IMR-90 (cell line): ENCODE data around the gene RAB39B. TPM values are rescaled to one million over a fixed set of nuclear protein-coding genes. Genes with fewer than 3 reads are reported as not detected.

Experiments
- ATAC-seq: fragments of 200-7000 bp; cut with Tn5 transposase; 2 replicates; pipeline ENCODE4 v1.9.1; 2020; ENCODE audit warnings: low read depth, mild to moderate bottlenecking, moderate library complexity
- BruUV-seq: library from RNA; stranded (reverse); fragments of 400-500 nt; replicated peaks from 2 replicates; lab custom pipeline; 2021; lab: Mats Ljungman, UMichigan
- CTCF ChIA-PET: fragments of 300-600 bp; formaldehyde crosslinking; extraction: SDS; loops from one replicate; lab custom pipeline; 2021; ENCODE audit warnings: antibody characterized with exemption; lab: Yijun Ruan, JAX
- POLR2A ChIA-PET: fragments of 300-600 bp; sonication (Branson Sonifier 250); formaldehyde crosslinking; loops from one replicate; lab custom pipeline; 2022; ENCODE audit warnings: antibody characterized with exemption; ENCODE audit not compliant: unreplicated experiment; lab: Charles Lee
- DNase-seq: peaks from one replicate; pipeline ENCODE4 v3.0.0; 2013
- H2AFZ ChIP-seq: replicated peaks from 2 replicates; pipeline ENCODE3; 2013; ENCODE audit warnings: low read length, mild to moderate bottlenecking; ENCODE audit not compliant: poor library complexity
- H2AK5ac ChIP-seq: 2 replicates; pipeline ENCODE4 v1.6.1; 2013; ENCODE audit warnings: low read depth, low read length, inconsistent platforms
- H2AK9ac ChIP-seq: replicated peaks from 2 replicates; pipeline ENCODE3; 2013; ENCODE audit warnings: mild to moderate bottlenecking, low read depth, low read length, moderate library complexity; ENCODE audit not compliant: poor library complexity
- H2BK120ac ChIP-seq: 2 replicates; pipeline ENCODE4 v1.6.1; 2013; ENCODE audit warnings: low read depth, low read length, inconsistent platforms
- H2BK15ac ChIP-seq: 3 replicates; pipeline ENCODE4 v1.6.1; 2013; ENCODE audit warnings: low read depth, low read length, inconsistent platforms
- H2BK20ac ChIP-seq: 2 replicates; pipeline ENCODE4 v1.6.1; 2013; ENCODE audit warnings: low read depth, mild to moderate bottlenecking, inconsistent platforms, low read length, moderate library complexity
- H2BK5ac ChIP-seq: 2 replicates; pipeline ENCODE4 v1.6.1; 2013; ENCODE audit warnings: mild to moderate bottlenecking, low read depth, low read length, inconsistent platforms; ENCODE audit not compliant: poor library complexity, severe bottlenecking
- H3K14ac ChIP-seq: replicated peaks from 2 replicates; pipeline ENCODE4 v1.6.1; 2013; ENCODE audit warnings: low read depth, low read length, inconsistent platforms
- H3K18ac ChIP-seq: 2 replicates; pipeline ENCODE4 v1.6.1; 2013; ENCODE audit warnings: low read depth, low read length, control low read depth
- H3K23ac ChIP-seq: 2 replicates; pipeline ENCODE4 v1.6.1; 2013; ENCODE audit warnings: low read depth, low read length, inconsistent platforms
- H3K27ac ChIP-seq: 2 replicates; pipeline ENCODE4 v1.5.1; 2013; ENCODE audit warnings: mild to moderate bottlenecking, control low read depth, low read length; ENCODE audit not compliant: insufficient read depth
- H3K27me3 ChIP-seq: 2 replicates; pipeline ENCODE4 v1.6.1; 2013; ENCODE audit warnings: low read length; ENCODE audit not compliant: control insufficient read depth, insufficient read depth
- H3K36me3 ChIP-seq: 2 replicates; pipeline ENCODE4 v1.6.1; 2013; ENCODE audit warnings: low read length, mixed read lengths; ENCODE audit not compliant: control insufficient read depth, insufficient read depth
- H3K4ac ChIP-seq: 2 replicates; pipeline ENCODE4 v1.6.1; 2013; ENCODE audit warnings: low read depth, low read length, inconsistent platforms
- H3K4me1 ChIP-seq: 2 replicates; pipeline ENCODE4 v1.6.1; 2013; ENCODE audit warnings: low read length, mixed read lengths; ENCODE audit not compliant: control insufficient read depth, insufficient read depth
- H3K4me2 ChIP-seq: 2 replicates; pipeline ENCODE4 v1.6.1; 2013; ENCODE audit warnings: low read depth, mild to moderate bottlenecking, control low read depth, low read length, moderate library complexity
- H3K4me3 ChIP-seq: 2 replicates; pipeline ENCODE4 v1.5.1; 2013; ENCODE audit warnings: low read depth, mild to moderate bottlenecking, control low read depth, low read length, moderate library complexity; ENCODE audit not compliant: insufficient read depth
- H3K56ac ChIP-seq: 2 replicates; pipeline ENCODE4 v1.6.1; 2013; ENCODE audit warnings: low read length, inconsistent platforms; ENCODE audit not compliant: insufficient read depth; ENCODE audit errors: extremely low read depth
- H3K79me1 ChIP-seq, 2 experiments: 2 replicates each; pipeline ENCODE4 v1.6.1; 2013; ENCODE audit warnings: low read length in 2 of 2, inconsistent platforms in 1 of 2, low read depth in 1 of 2
- H3K9ac ChIP-seq: 2 replicates; pipeline ENCODE4 v1.6.1; 2013; ENCODE audit warnings: low read depth, low read length, control low read depth
- H3K9me1 ChIP-seq: 2 replicates; pipeline ENCODE4 v1.6.1; 2013; ENCODE audit warnings: low read length, inconsistent platforms; ENCODE audit not compliant: insufficient read depth
- H3K9me3 ChIP-seq: 2 replicates; pipeline ENCODE4 v1.6.1; 2013; ENCODE audit warnings: low read length; ENCODE audit not compliant: control insufficient read depth, insufficient read depth
- H4K20me1 ChIP-seq: 2 replicates; pipeline ENCODE4 v1.6.1; 2013; ENCODE audit warnings: low read length, inconsistent platforms; ENCODE audit not compliant: insufficient read depth
- H4K5ac ChIP-seq: 2 replicates; pipeline ENCODE4 v1.6.1; 2013; ENCODE audit warnings: mild to moderate bottlenecking, low read depth, low read length, control low read depth
- H4K8ac ChIP-seq, 2 experiments: 2 replicates each; pipeline ENCODE4 v1.6.1; 2013; ENCODE audit warnings: low read depth in 2 of 2, low read length in 2 of 2, control low read depth in 1 of 2, inconsistent platforms in 1 of 2
- H4K91ac ChIP-seq: 2 replicates; pipeline ENCODE4 v1.6.1; 2013; ENCODE audit warnings: low read depth, low read length, inconsistent platforms; ENCODE audit not compliant: insufficient read depth
- BHLHE40 ChIP-seq: fragments of 150-350 bp; IDR thresholded peaks from 2 replicates; pipeline ENCODE4 v1.6.1; 2016; ENCODE audit warnings: mild to moderate bottlenecking, low read depth, low read length
- CEBPB ChIP-seq: IDR thresholded peaks from 2 replicates; pipeline ENCODE4 v1.6.1; 2012; ENCODE audit warnings: low read depth, low read length, improper control_type of control experiment
- CTCF ChIP-seq: conservative IDR thresholded peaks from 2 replicates; pipeline ENCODE4 v1.5.1; 2012; ENCODE audit warnings: mild to moderate bottlenecking, low read depth, low read length, improper control_type of control experiment
- FOS ChIP-seq: fragments of 150-350 bp; IDR thresholded peaks from 2 replicates; pipeline ENCODE4 v1.6.1; 2016; ENCODE audit warnings: low read depth, low read length
- MAFK ChIP-seq: IDR thresholded peaks from 2 replicates; pipeline ENCODE4 v1.6.1; 2012; ENCODE audit warnings: low read depth, low read length, improper control_type of control experiment
- NFE2L2 ChIP-seq: fragments of 150-350 bp; IDR thresholded peaks from 2 replicates; pipeline ENCODE4 v1.6.1; 2016; ENCODE audit warnings: low read depth, mild to moderate bottlenecking, low read length
- POLR2A ChIP-seq: IDR thresholded peaks from 2 replicates; pipeline ENCODE4 v1.6.1; 2012; ENCODE audit warnings: mild to moderate bottlenecking, low read depth, low read length
- SMC3 ChIP-seq: fragments of 150-350 bp; IDR thresholded peaks from 2 replicates; pipeline ENCODE4 v1.6.1; 2016; ENCODE audit warnings: low read depth, mild to moderate bottlenecking, antibody characterized with exemption, low read length, moderate library complexity
- WGBS, 2 experiments: methylation state at CpG; one replicate each; pipeline versions ENCODE4 v1.1.5 to v1.1.7; 2013; ENCODE audit warnings: missing lambda C conversion rate in 2 of 2; ENCODE audit not compliant: insufficient read length in 1 of 2; ENCODE audit errors: extremely low coverage in 2 of 2; 5-methylcytosine and 5-hydroxymethylcytosine counted together
- dilution Hi-C: fragments of 300-500 bp; cut with HindIII; formaldehyde crosslinking; loops from one replicate; pipeline ENCODE4 v1.14.3; 2018; ENCODE audit warnings: low sequenced_read_pairs; ENCODE audit not compliant: unreplicated experiment
- in situ Hi-C: fragments of 300-500 bp; cut with MboI; formaldehyde crosslinking; loops from 3 replicates; pipeline ENCODE4 v1.14.3; 2019; ENCODE audit warnings: low sequenced_read_pairs, inconsistent platforms, mixed read lengths
- intact Hi-C: fragments of 100-400 bp; cut with micrococcal nuclease; formaldehyde crosslinking; loops from 2 replicates; pipeline ENCODE4 v1.10.0; 2022
- polyA plus RNA-seq, 3 experiments: library from polyadenylated mRNA; depleted of rRNA; stranded (reverse); fragments of >200 nt; gene quantifications; 2 replicates each; pipeline ENCODE4 v1.2.3, GENCODE V29; 2012; ENCODE audit warnings: low replicate concordance in 1 of 3
- total RNA-seq: library from RNA; depleted of rRNA; stranded (reverse); fragments of >200 nt; gene quantifications from 2 replicates; pipeline ENCODE4 v1.2.3, GENCODE V29; 2012
- TF ChIP-seq, protein P1 (sequence below): fragments of 150-350 bp; IDR thresholded peaks from 2 replicates; pipeline ENCODE4 v1.6.1; 2017; ENCODE audit warnings: mild to moderate bottlenecking, antibody characterized with exemption, low read length, low read depth

Gene RAB39B
- total and polyA plus RNA-seq, 2 of the 4 experiments (the other 2 are of a cell fraction) = 0.29 to 0.54 TPM

- ChIA-PET POLR2A (no interaction called here), CTCF (interaction anchor here (1.1 to 1.4 kb wide), 2 partner anchors 10 to 23 kb away, joined by 3 to 5 read pairs; no protein-coding TSS in a partner anchor)
- Histone ChIP-seq H3K27ac (peak within 1 kb of the TSS; percentile 90), H2AK9ac (peak within 1 kb of the TSS; percentile 71), H3K4me2 (peak within 1 kb of the TSS; percentile 83), H3K23ac (peak within 1 kb of the TSS; percentile 80), H2BK15ac (no peak within 1 kb of the TSS; the same call in 2 of the 3 replicates), H4K8ac (peak within 1 kb of the TSS; percentile 90 to 95), H3K79me1 (no peaks in the 10 kb centered on the region; a peak in 2 of 4 replicates), H2BK20ac (no peak within 1 kb of the TSS), H3K9ac (peak within 1 kb of the TSS; percentile 82), H4K91ac (peak within 1 kb of the TSS; percentile 84), H3K4me1 (no peaks in the 10 kb centered on the region), H3K9me3 (no peaks in the 10 kb centered on the region), H4K5ac (peak within 1 kb of the TSS; percentile 96), H3K4me3 (peak within 1 kb of the TSS; percentile 92), H2AFZ (peak within 1 kb of the TSS; percentile 95), H2BK120ac (peak within 1 kb of the TSS; percentile 42; the same call in 1 of the 2 replicates), H3K4ac (peak within 1 kb of the TSS; percentile 77), H3K14ac (peak within 1 kb of the TSS; percentile 68; the same call in 1 of the 2 replicates), H4K20me1 (peaks cover 4% of the 10 kb centered on the region), H3K27me3 (no peaks in the 10 kb centered on the region), H3K56ac (peak within 1 kb of the TSS; percentile 71; the same call in 1 of the 2 replicates), H3K36me3 (peaks cover 3% of the 10 kb centered on the region; the same call in 1 of the 2 replicates), H3K9me1 (no peaks in the 10 kb centered on the region), H2BK5ac (peak within 1 kb of the TSS; percentile 74), H3K18ac (peak within 1 kb of the TSS; percentile 66; the same call in 1 of the 2 replicates), H2AK5ac (0 out of 2 replicates have a peak within 1 kb of the TSS, but pooled peaks have one; percentile 13)
- peak; percentile 48; the same call in 1 of the 2 replicates for TF ChIP-seq FOS
- TF ChIP-seq MAFK = no peak
- TF ChIP-seq SMC3 = no peak
- TF ChIP-seq BHLHE40 = no peak
- TF ChIP-seq, protein P1, sequence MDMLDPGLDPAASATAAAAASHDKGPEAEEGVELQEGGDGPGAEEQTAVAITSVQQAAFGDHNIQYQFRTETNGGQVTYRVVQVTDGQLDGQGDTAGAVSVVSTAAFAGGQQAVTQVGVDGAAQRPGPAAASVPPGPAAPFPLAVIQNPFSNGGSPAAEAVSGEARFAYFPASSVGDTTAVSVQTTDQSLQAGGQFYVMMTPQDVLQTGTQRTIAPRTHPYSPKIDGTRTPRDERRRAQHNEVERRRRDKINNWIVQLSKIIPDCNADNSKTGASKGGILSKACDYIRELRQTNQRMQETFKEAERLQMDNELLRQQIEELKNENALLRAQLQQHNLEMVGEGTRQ = no peak
- TF ChIP-seq CTCF = peak; percentile 41
- TF ChIP-seq NFE2L2 = no peak
- peak; percentile 64; the same call in 1 of the 2 replicates for TF ChIP-seq POLR2A
- no peak for TF ChIP-seq CEBPB
- WGBS, 2 experiments = 13% methylated on average over 9 of the region's 53 CpGs; no CpG with 5 or more reads in 1 of the 2 experiments
- ATAC-seq = peak; percentile 97
- in situ Hi-C loops = no loop called here
- peak; percentile 96 for DNase-seq
- dilution Hi-C loops = no loop called here
- no TSS peak for BruUV-seq
- intact Hi-C loops = loop anchor here (2.0 to 10.0 kb wide), 2 partner anchors 122 to 604 kb away; no protein-coding TSS in a partner anchor
Measured at GRCh38 chrX:155216179-155216939, 47.9 kb downstream of the RAB39B start, which contains the start of gene VBP1. VBP1 (plus strand) TSS chrX:155216460; CDS start chrX:155216483, 23 bp downstream.
